ENCODE data around the gene TMSB10.

DNA sequence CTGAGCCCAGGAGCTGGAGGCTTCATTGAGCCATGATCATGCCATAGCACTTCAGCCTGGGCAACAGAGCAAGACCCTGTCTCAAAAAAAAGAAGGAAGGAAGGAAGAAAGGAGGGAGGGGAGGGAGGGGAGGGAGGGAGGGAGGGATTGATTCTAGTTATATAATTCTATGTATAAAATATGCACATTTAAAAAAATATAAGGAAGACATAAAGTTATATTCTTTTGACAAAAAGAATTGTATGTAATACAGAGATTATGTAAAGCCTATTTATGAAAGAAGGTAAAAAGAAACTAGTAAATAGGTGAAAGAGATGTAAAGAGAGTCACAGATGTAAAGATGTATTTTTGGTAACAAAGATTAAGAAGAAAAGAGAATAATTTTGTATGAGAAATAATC is 17.6 kb downstream of the TMSB10 start:
- TF ChIP-seq, protein P1, sequence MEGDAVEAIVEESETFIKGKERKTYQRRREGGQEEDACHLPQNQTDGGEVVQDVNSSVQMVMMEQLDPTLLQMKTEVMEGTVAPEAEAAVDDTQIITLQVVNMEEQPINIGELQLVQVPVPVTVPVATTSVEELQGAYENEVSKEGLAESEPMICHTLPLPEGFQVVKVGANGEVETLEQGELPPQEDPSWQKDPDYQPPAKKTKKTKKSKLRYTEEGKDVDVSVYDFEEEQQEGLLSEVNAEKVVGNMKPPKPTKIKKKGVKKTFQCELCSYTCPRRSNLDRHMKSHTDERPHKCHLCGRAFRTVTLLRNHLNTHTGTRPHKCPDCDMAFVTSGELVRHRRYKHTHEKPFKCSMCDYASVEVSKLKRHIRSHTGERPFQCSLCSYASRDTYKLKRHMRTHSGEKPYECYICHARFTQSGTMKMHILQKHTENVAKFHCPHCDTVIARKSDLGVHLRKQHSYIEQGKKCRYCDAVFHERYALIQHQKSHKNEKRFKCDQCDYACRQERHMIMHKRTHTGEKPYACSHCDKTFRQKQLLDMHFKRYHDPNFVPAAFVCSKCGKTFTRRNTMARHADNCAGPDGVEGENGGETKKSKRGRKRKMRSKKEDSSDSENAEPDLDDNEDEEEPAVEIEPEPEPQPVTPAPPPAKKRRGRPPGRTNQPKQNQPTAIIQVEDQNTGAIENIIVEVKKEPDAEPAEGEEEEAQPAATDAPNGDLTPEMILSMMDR (IDR thresholded peaks at IDR 0.05 in 8 of 11, conservative IDR thresholded peaks at IDR 0.05 in 3 of 11), result no peak
- no peak for TF ChIP-seq POLR2AphosphoS5 (IDR thresholded peaks at IDR 0.05)
- TF ChIP-seq POLR2A (IDR thresholded peaks at IDR 0.05), result no peak
